NCI-H1092 (cell line): Measurements from ENCODE around the gene TMUB1.
A peak's percentile ranks its signal among the peaks of the same experiment; 100 is the strongest.

Experiments
- DNase-seq: peaks from one replicate; lab custom pipeline; 2025; lab: John Stamatoyannopoulos, UW

The TMUB1 gene

GRCh38 chr7:151068069-151068773 is 15.1 kb downstream of the TMUB1 start:
- no peak for DNase-seq

DNA sequence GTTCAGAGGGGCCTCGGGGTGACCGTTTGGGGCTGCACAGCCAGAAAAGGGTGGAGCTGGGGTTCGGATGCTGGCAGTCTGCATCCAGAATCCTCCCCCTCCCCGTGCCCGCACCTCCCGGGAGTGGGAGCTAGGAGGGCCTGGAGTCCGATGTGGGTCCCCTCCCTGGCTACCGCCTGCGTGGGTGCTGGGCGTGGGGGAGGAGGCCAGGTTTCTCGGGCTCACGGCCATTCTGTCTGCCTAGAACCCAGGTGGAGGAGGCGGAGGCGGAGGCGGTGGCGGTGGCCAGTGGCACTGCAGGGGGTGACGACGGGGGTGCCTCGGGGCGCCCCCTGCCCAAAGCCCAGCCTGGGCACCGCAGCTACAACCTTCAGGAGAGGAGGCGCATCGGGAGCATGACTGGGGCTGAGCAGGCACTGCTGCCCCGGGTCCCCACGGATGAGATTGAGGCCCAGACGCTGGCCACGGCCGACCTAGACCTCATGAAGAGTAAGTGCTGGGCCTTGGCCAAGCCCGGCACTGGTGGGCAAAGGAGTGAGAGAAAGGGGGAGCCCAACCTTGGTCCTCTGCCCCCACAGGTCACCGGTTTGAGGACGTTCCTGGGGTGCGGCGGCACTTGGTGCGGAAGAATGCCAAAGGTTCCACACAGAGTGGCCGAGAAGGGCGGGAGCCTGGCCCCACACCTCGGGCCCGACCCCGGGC is 16.9 kb downstream of the TMUB1 start:
- DNase-seq, result no peak

- no peak for DNase-seq
Observed at GRCh38 chr7:151065516-151065915, 17.8 kb downstream of the TMUB1 start.

- no peak for DNase-seq
Observed at GRCh38 chr7:151064993-151065392, 18.3 kb downstream of the TMUB1 start.

DNA sequence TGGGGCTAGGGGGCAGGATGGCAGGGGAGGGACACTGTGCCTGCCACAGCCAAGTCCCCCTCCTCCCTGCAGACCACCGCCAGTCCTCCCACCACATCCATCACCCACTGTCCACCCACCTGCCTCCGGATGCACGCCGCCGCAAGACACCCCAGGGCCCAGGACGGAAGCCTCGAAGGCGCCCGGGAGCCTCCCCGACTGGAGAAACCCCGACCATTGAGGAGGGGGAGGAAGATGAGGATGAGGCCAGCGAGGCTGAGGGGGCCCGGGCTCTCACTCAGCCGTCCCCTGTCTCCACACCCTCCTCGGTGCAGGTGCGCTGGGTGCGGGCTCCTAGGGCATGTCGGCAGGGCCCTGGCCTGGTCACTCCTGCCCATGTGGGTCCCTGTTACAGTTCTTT is 18.8 kb downstream of the TMUB1 start:
- DNase-seq, result no peak

DNA sequence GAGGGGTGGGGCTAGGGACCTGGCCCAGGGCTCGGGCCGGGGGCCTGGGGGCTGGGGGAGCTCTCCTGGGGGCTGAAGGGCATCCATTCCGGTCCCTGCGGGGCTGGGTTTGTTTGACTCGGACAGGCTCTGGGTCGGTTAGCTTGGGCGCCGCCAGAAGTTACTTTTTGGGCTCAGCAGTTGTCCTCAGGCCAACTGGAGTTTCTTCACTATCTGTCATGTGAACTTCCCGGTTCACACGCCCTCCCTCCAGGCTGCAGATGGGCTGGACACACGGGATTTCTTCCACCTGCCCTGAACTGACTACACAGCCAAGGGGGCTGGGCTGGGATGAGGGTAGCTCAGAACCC is 20.1 kb downstream of the TMUB1 start:
- DNase-seq, result no peak

- DNase-seq, result no peak
Observed at GRCh38 chr7:151062399-151063211, 20.7 kb downstream of the TMUB1 start.

- DNase-seq, result no peak
Observed at GRCh38 chr7:151062111-151062398, 21.2 kb downstream of the TMUB1 start.

DNA sequence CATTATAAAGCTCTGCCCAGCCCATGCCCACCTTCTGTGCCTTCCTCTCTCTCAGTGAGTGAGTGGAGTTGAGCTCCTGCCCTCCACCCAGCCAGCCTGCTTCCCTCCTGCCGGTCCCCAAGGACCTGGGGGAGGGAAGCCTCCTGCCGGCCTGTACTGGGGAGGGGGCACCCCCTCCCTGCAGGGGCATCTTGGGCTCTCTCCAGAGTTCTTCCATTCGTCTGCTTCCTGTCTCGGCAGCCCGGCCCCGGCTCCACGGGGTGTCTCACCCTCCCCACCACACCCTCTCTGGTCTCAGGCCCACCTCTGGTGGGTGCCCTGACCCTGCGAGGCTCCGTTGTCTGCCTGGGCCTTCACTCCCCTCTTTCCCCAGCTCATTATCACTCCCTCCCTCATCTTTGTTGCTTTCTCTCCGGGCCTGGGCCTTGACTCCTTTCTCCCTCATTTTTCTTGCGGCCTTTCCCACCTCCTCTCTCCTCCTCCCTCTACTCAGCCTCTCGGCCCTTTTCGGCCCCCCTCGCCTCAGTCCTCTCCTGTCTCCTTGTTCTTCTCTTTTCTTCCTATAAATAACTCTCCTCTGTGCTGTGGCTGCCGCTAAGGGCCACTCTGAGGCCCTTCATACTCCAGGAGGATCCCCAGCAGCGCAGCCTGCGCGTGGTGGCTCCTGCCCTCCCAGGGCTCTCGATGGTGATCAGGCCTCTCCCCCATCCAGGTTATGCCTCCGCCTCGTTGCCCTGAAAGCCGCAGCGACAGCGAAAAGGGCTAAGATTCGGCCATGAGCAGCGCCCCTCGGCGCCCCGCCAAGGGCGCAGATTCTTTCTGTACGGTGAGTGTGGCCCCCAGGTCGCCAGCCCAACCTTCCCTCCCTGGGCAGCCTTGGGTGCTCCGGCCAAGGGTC is 21.8 kb downstream of the TMUB1 start:
- DNase-seq, result no peak

GRCh38 chr7:151060416-151061212 is 22.7 kb downstream of the TMUB1 start:
- no peak for DNase-seq

- DNase-seq, result no peak
Observed at GRCh38 chr7:151060113-151060415, 23.2 kb downstream of the TMUB1 start.

DNA sequence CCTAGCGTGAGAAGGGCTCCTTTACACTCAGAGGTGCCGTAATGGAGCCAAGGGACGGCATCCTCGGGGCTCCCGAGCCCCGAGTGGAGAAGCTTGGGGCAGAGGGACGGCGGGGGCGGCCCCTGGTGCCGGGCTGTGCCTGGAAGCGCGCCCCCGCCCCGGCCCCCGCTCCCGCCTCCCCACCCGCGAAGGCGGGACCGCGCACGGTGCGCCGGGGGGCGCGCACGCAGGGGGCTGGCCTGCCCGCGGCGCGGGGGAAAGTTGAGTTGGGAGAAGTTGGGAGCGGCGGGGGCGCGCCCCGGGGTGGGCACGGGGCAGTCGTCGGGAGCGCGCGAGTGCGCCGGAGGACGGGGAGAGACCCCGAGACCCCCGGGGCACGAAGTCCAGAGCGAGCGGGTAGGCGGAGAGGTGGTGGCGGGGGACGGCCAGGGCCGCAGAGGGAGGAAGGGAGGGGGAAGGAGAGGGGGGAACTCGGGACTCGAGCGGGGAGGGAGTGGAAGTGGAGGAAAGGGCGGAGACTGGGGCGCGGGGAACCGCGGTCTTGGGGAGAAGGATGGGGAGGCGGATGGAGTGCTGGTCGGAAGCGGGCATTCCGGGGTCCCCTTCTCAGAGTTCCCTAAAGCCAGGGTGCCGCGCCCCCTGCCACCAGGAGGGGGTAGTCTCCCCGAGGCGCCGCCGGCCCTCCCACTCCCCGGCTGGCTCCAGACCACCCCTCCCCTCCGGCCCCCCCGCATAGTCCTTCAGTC is 23.8 kb downstream of the TMUB1 start, which contains the start of gene SLC4A2:
SLC4A2 (plus strand) TSS at position 223 of the 746 bp plus-strand sequence. CDS start 2,399 bp downstream, outside the sequence.
- peak; percentile 61 for DNase-seq

GRCh38 chr7:151058781-151059366 is 24.4 kb downstream of the TMUB1 start:
- DNase-seq, result no peak

DNA sequence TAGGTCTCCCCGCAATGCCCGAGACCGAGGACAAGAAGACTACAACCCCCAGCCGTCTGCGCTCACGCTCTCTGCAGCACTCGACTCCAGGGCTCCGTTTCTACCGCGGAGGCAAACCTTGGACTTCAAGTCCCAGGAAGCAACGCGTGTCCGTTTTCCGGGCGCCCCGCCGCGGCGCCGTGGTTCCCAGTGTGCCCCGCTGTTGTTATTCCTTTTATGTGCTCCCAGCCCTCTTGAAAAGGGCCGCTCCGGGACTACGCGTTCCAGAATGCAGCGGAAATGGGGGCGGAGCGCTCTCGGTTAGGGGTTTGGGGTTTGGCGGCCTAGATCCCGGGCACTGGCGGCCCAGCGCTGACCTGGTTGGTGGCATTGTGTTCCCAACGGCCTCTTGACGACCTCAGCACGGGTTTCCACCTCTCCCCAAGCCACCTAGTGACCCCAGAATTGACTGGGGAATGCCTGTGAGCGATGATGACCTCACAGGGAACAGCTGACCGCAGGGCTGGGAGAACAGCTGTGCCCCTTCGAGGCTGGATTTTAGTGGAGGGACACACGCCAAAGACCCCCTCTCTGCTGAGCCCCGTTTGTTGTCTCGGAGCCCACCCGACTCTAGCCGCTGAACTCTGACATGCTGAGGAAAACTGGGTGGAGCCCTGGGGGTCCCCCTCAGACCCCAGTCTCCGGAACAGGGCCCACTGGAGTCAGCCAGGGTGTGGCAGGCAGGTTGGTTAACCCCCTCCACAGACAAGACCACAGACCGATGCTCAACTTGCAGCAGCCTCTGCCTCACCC is 25.1 kb downstream of the TMUB1 start:
- DNase-seq, result peak; percentile 100

GRCh38 chr7:151057506-151057988 is 25.7 kb downstream of the TMUB1 start, which contains the start of gene CDK5:
TSS of gene CDK5 (minus strand) at chr7:151057897. CDS start at chr7:151057848, 49 bp downstream.
- DNase-seq, result no peak

DNA sequence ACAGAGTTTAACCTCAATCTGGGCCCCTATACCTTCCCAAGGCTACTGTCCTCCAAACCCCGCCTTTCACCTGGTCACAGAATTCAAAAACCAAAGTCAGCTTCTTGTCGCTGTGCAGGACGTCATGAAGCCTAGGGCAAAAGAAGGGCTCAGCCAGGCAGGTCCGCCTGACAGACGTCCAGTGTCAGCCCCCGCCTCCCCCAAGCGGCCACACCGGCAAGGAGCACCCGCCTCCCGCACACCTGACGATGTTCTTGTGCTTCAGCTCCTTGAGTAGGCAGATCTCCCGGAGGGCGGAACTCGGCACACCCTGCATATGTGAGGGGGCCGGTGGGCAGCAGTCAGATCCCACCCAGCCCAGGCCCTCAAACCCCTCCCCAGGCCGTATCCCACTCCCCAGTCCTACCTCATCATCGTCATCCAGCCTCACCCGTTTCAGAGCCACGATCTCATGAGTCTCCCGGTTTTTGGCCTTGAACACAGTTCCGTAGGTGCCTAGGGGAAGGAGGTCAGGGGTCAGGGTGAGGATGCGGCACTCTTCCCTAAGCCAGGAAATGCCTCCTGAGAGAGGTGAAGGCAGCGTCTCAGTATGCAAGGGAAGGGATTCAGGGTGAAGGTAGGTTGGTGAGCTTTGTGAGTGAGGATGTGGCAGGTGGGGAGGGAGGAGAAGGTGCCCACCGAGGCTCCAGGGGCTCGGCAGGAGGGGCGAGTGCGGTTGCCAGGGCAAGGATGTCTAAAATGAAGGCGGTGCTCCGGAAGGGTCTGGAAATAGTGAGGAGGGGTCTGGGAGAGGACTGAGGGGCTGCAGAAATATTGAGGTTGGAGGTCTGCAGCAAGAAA is 26.4 kb downstream of the TMUB1 start:
- DNase-seq, result no peak

DNA sequence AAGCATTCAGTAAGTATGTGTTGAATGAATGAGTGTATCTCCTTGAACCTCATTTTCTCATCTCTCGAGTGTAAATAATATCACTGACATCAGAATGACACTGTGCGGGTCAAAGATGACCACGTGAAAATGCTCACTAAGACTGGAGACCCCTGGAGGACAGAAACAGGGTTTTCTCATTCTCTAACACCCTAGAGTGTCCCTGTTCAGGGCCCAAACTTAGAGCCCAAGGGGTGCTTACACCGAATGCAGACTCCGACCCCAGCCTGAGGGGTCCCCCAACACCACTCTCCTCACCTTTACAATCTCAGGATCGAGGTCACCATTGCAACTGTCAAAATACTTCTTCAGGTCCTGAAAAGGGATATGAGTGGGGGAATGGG is 27.0 kb downstream of the TMUB1 start:
- no peak for DNase-seq

DNA sequence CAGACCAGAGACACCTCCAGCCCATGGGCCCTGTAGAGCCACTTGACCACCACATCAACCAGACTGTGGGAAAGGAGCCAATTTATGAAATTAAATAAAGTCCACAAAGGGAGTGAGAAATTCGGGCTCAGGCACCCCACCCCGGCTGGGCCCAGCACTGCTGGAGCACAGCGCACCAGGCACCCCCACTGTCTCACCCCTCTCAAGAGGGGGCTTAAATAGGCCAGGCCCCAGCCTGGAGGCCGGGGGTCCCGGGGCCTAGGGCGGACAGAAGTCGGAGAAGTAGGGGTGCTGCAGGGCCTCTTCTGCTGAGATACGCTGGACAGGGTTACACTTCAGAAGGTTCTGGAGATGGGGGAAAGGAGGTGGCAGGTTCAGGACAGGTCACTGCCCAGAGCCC is 29.5 kb downstream of the TMUB1 start:
- DNase-seq, result no peak
